ENCODE data around the gene GOLGA6A.

GRCh38 chr15:74032606-74033561, 49.5 kb downstream of the GOLGA6A start:
- TF ChIP-seq CTCF (conservative IDR thresholded peaks at IDR 0.05; ENCODE audit: low read length) (no peak), EZH2phosphoT487 (IDR thresholded peaks at IDR 0.05; ENCODE audit: borderline replicate concordance) (no peak)

All from Loucy (cell line).